HG02610 (cell line): ENCODE data around the gene ZKSCAN1.

Experiments used
- ATAC-seq: cut with Tn5 transposase; IDR thresholded peaks from one replicate; pipeline ENCODE4 v1.9.1; 2021; ENCODE audit warnings: mild to moderate bottlenecking, moderate library complexity; ENCODE audit not compliant: unreplicated experiment

The ZKSCAN1 gene

DNA sequence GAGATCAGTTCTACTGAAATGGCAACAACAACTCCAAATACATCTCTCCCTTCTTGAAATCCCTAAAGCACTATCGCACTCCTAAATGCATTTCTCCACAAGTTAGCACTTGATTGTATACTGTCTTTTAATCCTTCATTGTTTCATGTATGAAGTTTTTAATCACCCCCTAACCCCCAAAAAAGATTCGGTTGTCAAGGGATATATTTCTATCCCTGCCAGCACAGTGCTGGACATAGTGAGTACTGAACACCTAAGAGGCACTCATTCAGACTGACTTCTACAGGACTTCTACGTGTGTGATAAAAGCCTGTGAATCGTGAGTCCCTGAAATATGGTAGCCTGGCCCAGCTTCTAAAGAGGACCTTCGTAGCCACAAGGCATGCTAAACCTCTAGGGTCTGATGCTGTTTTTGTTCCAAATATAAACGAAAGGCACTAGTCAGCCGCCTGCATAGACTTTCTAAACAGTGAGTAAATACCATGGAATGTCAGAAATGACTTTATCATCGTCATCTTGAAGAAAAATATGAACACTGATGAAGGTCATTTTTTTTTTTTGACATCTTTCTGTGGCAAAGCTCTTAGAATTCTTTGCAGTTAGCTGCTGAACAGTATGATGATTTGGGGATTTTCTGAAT, 19.6 kb downstream of the ZKSCAN1 start:
- ATAC-seq: no peak

DNA sequence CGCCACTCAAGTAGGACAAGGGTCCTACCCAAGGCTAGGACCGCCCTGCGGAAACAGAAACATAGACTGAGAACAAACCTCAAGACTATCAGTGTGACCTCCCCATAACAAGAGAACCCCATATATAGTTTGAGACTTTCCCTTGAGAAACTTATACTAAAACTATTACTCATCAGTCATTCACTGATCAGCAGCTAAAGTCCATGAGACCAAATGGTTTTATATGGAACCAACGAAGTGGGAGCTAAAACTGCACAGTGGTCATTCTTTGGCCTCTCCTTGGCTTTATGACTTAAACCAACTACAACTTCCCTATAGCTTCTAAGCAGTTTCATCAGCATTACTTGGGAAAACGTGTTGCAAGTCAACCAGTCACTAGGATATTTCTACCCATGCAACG, 20.5 kb downstream of the ZKSCAN1 start:
- no peak for ATAC-seq

DNA sequence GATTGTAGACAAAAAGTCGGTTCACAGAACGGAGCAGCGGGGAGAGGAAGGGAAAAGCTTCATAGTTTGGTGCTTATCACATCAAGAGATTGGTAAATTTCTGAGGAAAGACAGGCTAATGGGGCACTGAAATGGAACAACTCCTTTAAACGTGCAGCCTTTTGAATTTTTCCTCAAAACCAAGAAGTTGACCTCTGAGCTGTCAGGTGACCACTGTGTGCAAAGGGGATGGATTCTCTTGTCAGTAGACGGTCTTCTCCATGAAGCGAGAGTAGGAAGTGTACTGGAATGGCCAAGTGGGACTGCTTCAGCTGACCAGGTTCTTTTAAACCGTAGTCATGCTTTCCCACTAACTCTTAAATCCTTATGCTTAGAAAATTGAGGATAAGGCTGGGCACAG, 22.9 kb downstream of the ZKSCAN1 start:
- ATAC-seq: no peak

DNA sequence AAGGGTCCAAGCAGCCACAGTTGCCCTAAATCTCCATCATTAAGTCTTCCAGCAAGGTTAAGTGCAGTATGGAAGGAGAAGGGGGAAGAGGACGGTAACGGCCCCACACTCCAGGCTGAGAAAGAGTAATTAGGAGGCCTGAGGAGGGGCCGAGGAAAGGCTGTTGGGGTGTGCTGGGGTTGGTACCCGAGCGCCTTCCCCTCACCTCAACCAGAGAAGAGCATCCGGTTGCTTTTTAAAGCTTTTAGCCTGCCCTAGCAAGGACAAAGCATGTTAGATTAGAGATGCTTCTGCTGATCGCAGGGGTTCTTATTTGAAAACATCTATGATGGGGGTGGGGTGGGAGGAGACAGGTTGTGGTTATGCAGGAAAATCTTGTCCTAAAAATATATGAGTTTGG, 25.2 kb downstream of the ZKSCAN1 start:
- no peak for ATAC-seq

DNA sequence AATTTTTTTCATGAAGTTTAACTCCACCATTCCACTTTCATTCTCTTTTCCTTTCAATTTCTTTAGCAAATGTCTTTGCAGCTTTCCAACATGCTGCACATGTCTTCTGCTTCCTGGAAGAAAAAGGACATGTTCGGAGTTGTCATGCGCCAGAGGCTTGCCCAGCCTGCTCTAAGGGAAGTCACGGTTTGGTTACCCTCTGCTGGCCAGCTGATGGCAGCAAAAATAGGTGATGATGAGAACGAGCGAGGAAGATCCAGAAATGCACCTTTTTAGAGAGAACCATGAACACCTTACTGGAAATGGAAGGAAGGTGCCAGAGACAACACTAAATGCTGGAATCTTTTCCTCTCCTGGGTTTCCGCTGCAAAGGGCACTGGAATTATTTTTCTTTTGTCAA, 29.3 kb downstream of the ZKSCAN1 start:
- ATAC-seq: no peak

DNA sequence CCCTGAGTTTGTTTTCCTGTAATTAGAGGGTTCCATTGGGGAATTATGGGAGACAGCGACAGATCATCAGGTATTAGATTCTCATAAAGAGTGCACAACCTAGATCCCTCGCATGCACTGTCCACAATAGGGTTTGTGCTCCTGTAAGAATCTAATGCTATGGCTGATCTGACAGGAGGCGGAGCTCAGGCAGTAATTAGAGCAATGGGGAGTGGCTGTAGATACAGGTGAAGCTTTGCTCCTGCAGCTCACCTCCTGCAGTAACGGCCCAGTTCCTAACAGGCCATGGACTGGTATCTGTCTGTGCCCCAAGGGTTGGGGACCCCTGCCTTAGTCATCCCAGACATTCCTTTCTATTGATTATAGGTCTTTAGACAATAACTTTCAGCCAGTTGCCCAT, 33.3 kb downstream of the ZKSCAN1 start:
- no peak for ATAC-seq

DNA sequence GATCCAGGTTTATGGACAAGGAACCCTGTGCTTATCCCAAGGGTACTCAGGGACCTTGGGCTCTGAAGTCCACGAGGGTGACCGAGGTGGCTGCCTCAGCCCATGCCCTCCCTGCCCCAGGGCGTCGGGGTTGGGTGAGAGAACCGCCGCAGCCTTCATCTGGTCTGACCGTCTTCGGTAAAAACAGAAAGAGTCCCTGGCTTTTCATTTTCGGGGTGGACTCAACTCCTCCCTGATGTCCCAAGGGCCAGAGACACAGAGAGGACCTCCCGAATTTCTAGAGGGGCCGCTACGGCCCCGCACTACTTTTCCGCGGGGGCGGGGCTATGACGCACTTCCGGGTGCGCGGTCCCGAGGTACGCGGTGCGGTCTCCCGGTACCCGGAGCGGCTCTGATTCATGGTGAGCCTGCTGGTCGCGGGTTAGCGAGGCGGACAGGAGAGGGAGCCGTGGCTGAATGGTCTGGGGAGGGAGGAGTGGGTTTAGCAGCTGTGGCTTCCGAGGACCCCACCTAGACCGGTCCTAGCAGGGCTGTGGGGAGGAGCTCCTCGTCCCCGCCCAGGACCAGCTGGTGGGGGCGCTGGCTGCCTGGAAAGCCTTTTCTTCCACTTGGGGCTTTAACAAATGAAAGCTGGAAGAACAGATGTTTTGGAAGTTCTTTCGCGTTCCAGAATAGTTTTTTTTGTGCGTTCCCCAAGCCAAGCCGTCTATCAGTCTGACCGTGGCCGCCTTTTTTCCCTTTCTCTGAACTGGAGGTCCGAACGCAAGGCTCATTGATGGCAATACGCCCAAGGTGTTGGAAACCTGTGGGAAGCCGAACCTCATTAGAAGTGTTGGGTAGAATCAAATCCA, 34.3 kb downstream of the ZKSCAN1 start, which contains the start of gene ZSCAN21:
ZSCAN21 (plus strand) TSS at position 334 of the 851 bp plus-strand sequence. CDS start 7,233 bp downstream, outside the sequence.
- peak; percentile 88 for ATAC-seq

DNA sequence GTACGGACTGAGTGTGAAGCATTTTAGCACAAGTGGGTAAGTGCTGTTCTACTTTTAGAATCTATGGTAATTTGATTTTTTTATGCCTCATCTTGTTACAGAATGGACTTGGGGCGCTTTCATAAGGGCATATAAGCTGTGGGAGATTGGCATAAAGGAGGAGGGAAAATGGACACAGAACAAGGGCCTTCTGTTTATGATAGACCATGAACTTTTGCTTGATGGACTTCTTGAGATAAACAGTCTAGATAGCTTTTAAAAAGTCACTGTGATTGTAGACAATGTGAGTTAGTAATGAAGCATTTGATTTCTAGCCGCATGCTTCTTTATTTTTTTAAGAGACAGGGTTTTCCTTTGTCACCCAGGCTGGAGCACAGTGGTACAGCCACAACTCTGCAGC, 36.2 kb downstream of the ZKSCAN1 start:
- ATAC-seq: no peak

DNA sequence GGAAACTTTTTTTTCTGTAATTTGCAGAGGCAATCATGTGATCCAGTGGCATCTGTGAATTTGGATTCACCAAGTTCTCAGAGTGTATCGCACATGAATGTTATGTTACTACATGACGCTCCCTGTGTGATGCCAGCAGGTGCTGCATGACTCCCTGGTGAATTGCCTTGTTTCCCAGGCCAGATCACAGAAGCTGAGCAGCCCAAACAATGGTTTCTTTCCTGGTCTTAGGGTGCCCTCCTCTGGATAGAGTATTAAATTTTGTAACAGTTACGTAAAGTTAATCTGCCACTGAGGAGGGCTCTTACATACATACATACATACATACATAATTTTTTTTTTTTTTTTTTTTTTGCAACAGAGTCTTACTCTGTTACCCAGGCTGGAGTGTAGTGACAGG, 37.8 kb downstream of the ZKSCAN1 start:
- no peak for ATAC-seq

DNA sequence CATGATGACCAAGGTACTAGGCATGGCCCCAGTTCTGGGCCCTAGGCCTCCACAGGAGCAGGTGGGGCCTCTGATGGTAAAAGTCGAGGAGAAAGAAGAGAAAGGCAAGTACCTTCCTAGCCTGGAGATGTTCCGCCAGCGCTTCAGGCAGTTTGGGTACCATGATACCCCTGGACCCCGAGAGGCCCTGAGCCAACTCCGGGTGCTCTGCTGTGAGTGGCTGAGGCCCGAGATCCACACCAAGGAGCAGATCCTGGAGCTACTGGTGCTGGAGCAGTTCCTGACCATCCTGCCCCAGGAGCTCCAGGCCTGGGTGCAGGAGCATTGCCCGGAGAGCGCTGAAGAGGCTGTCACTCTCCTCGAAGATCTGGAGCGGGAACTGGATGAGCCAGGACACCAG, 41.6 kb downstream of the ZKSCAN1 start:
- no peak for ATAC-seq

DNA sequence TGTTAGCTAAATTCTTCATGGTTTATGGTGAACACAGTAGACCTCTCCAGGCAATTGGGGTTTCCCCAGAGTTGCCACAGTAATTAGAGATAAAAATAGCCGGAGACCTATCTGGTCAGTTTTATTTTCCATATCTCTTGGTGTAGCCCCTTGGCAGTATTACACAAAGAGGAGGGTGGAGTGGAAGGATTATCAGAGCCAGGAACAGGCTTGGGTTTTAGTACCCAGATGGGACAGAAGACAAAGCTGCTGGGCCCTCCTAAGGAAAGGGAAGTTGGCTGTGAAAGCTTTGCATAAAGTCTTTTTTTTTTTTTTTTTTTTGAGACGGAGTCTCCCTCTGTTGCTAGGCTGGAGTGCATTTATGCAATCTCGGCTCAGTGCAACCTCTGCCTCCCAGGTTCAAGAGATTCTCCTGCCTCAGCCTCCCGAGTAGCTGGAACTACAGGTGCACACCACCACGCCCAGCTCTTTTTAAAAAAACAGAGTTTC, 43.9 kb downstream of the ZKSCAN1 start:
- no peak for ATAC-seq

DNA sequence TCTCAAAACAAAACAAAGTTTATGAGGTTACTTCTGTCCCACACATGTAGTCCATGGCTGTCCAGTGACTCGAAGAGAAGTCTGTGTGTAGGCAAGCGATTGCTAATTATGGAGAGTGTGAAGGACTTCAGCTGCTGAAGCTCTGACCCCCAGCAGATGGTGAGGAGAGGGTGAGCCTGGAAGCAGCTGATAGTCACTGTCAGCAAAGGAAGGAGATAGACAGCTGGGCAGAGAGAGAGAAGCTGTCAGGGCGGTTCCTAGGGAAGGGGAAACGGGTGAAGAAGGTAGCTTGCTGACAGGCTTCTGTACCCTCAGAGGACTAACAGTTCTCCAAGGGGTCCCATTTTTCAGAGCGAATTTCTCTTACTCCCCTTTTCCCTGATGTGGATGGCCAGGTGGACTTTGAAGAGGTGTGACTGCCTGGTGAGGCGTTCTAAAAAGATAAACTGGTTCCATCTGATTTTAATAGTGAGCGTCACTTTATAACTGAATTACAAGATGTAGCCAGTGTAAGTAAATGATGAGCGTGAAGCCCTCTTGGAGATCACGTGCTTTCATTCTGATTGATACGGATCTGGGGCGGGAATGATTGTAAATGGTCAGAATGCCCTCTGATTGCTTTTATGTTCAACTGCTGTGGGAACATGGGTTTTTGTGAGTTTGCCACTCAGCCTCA, 46.3 kb downstream of the ZKSCAN1 start:
- ATAC-seq: no peak

DNA sequence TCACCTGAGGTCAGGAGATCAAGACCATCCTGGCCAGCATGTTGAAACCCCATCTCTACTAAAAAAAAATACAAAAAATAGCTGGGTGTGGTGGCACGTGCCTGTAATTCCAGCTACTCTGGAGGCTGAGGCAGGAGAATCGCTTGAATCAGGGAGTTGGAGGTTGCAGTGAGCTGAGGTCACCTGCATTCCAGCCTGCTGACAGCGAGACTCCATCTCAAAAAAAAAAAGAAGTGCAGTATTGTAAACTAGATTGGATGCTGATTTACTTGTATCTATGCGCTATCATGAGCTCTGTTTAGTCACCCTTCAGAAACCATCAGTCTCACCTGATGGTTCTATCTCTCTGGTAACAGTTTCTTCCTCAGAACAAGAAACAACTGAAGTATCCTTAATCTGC, 48.0 kb downstream of the ZKSCAN1 start:
- ATAC-seq: no peak

DNA sequence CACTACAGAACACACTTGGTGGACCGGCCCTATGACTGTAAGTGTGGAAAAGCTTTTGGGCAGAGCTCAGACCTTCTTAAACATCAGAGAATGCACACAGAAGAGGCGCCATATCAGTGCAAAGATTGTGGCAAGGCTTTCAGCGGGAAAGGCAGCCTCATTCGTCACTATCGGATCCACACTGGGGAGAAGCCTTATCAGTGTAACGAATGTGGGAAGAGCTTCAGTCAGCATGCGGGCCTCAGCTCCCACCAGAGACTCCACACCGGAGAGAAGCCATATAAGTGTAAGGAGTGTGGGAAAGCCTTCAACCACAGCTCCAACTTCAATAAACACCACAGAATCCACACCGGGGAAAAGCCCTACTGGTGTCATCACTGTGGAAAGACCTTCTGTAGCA, 48.8 kb downstream of the ZKSCAN1 start:
- no peak for ATAC-seq

DNA sequence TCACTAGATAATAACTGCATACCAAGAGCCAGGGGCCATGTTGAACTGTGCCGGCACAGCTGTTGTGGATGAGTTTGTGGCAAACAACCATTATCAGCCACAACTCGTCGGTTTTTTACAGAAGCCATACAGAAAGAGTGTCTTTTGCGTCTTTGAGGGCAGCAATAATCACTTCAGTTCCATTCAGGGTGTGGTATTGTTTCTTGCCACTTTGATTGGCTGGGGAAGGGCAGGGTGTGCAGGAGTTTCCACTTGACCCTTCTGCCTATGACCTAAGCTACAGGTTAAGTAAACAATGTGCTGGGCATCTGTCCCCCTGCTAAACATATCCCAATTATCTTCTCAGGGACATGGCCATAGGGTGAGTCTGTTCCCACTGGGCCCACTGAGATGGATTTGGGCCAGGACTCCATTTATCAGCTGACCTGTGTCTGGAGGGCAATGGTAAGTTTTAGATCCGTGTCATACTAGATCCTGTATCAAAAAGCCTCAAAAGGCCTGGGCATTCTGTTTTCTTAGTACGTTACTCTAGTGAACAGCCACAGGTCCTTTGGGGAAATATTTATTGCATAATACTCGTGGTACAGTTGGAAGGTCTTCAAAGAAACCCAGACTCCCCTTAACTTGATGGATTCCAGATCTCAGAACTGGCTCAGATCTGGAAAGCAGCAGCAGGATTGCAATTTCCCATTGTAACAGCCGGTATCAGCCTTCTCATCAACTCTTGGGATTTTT, 50.2 kb downstream of the ZKSCAN1 start:
- ATAC-seq: no peak

DNA sequence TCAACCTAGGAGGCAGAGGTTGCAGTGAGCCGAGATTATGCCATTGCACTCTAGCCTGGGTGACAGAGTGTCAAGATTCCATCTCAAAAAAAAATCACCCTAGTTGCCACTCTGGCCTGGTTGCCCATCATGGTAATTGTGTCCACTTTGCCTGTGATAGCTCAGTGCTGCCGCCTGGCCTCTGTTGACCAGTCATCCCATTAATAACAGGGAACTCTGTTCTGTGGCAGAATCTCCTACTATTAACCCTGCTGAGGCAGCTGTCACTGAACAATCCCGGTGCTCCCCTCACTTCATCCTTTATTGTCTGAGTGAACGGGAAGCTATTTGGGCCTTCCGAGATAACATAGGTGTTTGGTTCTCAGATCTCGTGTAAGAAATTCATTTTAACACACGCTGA, 51.6 kb downstream of the ZKSCAN1 start:
- no peak for ATAC-seq

DNA sequence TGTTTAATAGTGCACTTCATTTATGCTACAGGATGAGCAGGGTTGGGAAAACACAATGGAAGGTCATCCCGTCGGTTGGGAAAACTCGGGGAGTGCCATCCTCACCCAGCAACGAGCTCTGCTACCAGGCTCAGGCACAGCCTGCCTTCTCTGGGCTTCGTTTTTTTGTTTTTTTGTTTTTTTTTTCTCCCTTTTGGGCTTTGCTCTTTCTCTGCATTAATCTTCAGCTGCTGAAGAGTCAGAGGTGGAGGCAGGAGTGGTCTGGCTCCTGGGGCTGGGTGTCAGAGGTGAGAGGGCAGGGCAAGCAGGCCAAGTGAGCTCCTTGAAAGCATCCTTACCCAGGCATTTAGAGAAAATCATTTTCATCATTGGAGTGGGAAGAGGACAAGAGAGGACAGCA, 54.6 kb downstream of the ZKSCAN1 start:
- no peak for ATAC-seq

DNA sequence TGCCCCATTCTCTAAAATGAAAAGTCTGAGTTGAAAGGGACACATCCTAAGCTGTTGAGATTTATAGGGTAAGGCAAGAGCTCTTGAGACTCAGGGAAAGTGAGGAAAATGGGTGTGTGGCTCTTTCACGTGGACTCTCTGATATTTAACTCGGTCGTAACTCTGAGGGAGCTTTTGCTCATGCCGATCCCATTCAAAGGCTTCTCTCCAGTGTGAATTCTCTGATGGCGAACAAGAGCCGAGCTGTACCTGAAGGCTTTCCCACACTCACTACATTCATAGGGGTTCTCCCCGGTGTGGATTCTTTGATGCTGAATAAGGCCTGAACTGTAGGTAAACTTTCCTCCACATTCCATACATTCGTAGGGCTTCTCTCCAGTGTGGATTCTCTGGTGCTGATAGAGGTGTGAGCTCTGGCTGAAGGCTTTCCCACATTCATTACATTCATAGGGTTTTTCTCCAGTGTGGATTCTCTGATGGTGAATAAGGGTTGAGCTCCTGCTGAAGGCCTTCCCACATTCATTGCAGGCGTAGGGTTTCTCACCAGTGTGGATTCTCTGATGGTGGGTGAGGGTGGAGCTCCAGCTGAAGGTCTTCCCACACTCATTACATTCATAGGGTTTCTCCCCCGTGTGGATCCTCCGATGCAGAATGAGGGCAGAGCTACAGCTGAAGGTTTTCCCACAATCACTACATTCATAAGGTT, 55.8 kb downstream of the ZKSCAN1 start:
- no peak for ATAC-seq

DNA sequence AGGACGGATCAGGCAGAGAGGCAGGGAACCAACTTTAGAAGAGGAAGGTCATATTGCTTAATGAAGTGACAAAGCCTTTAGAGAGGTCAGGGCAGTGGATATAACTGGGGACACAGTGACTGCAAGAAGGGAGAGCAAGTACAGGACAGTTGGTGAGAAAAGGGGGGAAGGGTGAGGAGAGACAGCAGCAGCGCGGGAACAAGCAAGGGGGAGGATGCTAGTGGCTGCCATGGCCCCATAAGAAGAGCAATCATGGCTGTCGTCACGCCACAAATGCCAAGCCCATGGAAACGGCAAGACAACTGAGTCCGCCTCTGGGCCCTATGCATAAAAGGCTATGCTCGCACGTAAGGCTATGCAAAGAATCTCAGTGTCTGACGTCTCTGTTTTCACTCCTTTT, 57.1 kb downstream of the ZKSCAN1 start:
- ATAC-seq: no peak

DNA sequence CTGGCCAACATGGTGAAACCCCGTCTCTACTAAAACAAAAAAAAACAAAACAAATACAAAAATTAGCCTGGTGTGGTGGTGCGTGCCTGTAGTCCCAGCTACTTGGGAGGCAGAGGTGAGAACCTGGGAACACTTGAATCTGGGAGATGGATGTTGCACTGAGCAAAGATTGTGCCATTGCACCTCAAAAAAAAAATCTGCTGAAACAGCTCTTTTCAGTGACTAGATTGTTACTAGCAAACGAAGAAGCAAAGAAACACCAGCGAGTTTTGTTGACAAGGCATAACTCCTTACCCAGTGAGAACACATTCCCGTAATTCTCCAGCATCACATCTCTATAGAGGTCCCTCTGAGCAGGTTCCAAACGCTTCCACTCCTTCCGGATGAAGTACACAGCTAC, 59.4 kb downstream of the ZKSCAN1 start:
- ATAC-seq: no peak
